GM19351 (cell line): ENCODE measurements around the gene NELFCD.
"Not testable (repeated sequence)": the region's sequence is repeated elsewhere in the genome, so short reads cannot be mapped to it uniquely, and the experiment has no call there.

Experiments
- ATAC-seq: cut with Tn5 transposase; IDR thresholded peaks from one replicate; pipeline ENCODE4 v1.9.1; 2021; ENCODE audit warnings: mild to moderate bottlenecking, moderate library complexity; ENCODE audit not compliant: unreplicated experiment

The NELFCD gene

GRCh38 chr20:59023616-59024015 lies 42.6 kb downstream of the NELFCD start:
- no peak for ATAC-seq

- ATAC-seq, result no peak
These were observed 43.1 kb downstream of the NELFCD start for GRCh38 chr20:59024111-59024530.

GRCh38 chr20:59025086-59025485 lies 44.0 kb downstream of the NELFCD start:
- ATAC-seq, result no peak

- no peak for ATAC-seq
These were observed 44.5 kb downstream of the NELFCD start for GRCh38 chr20:59025511-59025910.

- ATAC-seq, result no peak
These were observed 46.1 kb downstream of the NELFCD start for GRCh38 chr20:59026904-59027740.

- no peak for ATAC-seq
These were observed 46.8 kb downstream of the NELFCD start for GRCh38 chr20:59027741-59028320.

- no peak for ATAC-seq
These were observed 47.8 kb downstream of the NELFCD start for GRCh38 chr20:59028812-59029211.

GRCh38 chr20:59030911-59031563 lies 50.0 kb downstream of the NELFCD start:
- no peak for ATAC-seq

GRCh38 chr20:59031564-59032022 lies 50.5 kb downstream of the NELFCD start:
- no peak for ATAC-seq

- ATAC-seq, result peak; percentile 93
These were observed 51.1 kb downstream of the NELFCD start, which contains the start of gene ATP5F1E for GRCh38 chr20:59032023-59032712. Gene ATP5F1E (minus strand): TSS chr20:59032335. CDS start chr20:59032251, 84 bp downstream.

GRCh38 chr20:59032713-59033059 lies 51.6 kb downstream of the NELFCD start:
- peak; percentile 38 for ATAC-seq

GRCh38 chr20:59033093-59033492 lies 52.0 kb downstream of the NELFCD start:
- no peak for ATAC-seq

- ATAC-seq, result no peak
These were observed 52.6 kb downstream of the NELFCD start for GRCh38 chr20:59033616-59034165.

GRCh38 chr20:59035381-59035780 lies 54.3 kb downstream of the NELFCD start:
- no peak for ATAC-seq

GRCh38 chr20:59037386-59037785 lies 56.3 kb downstream of the NELFCD start:
- no peak for ATAC-seq

GRCh38 chr20:59039233-59039632 lies 58.2 kb downstream of the NELFCD start:
- ATAC-seq, result no peak

- no peak for ATAC-seq
These were observed 59.6 kb downstream of the NELFCD start for GRCh38 chr20:59040667-59041066.

- not testable (repeated sequence) for ATAC-seq
These were observed 60.4 kb downstream of the NELFCD start for GRCh38 chr20:59041487-59041886.

- ATAC-seq, result peak; percentile 33
These were observed 61.2 kb downstream of the NELFCD start, which contains the start of gene PRELID3B for GRCh38 chr20:59042151-59042795. Gene PRELID3B (minus strand): TSS chr20:59042786. CDS start chr20:59042730, 56 bp downstream.
